ENCODE results near the gene CDH13. TPM values are rescaled to one million over a fixed set of nuclear protein-coding genes. Genes with fewer than 3 reads are reported as not detected.

The CDH13 gene
- total and polyA plus RNA-seq, 10 of the 15 experiments (the other 5 are each of a cell fraction or from before 2014, with no cell fraction given) = under 0.01 to 0.05 TPM; not detected in 8

DNA sequence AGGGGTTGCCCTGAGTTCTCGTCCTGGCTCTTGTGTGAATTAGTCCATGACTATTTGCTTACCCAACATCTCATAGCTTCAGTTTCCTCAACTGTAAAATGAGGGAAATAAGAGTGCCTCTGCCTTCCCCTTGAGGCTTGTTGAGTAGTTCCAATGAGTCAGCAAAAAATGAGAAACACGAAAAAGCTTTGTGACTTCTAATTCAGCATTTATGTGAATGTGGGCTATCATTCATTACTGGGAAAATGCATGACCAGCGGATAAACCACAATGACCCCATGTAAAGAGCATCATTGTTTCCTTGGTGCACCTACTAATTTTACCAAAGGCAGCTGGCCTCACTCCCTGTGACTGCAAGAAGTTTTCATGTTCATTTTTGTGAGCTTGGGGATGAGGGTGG is 806.4 kb downstream of the CDH13 start (continued):
- TF ChIP-seq, protein P1, sequence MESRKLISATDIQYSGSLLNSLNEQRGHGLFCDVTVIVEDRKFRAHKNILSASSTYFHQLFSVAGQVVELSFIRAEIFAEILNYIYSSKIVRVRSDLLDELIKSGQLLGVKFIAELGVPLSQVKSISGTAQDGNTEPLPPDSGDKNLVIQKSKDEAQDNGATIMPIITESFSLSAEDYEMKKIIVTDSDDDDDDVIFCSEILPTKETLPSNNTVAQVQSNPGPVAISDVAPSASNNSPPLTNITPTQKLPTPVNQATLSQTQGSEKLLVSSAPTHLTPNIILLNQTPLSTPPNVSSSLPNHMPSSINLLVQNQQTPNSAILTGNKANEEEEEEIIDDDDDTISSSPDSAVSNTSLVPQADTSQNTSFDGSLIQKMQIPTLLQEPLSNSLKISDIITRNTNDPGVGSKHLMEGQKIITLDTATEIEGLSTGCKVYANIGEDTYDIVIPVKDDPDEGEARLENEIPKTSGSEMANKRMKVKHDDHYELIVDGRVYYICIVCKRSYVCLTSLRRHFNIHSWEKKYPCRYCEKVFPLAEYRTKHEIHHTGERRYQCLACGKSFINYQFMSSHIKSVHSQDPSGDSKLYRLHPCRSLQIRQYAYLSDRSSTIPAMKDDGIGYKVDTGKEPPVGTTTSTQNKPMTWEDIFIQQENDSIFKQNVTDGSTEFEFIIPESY (IDR thresholded peaks at IDR 0.05) = no peak

DNA sequence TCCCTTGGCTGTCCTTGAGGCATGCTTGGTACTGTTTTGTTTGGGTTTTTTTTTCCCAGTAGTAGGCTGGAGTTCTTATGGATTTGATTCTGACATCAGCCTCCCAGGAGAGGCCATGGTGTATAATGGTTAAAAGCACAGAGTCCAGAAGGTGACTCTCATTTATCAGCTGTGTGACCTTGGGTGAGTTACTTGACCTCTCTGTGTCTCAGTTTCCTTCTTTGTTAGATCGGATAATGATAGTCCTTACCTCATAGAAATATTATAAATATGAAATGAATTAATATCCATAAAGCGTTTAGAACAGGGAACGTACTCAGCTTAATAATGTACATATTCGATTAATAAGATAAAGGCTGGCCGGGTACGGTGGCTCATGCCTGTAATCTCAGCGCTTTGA is 810.3 kb downstream of the CDH13 start:
- Histone ChIP-seq H3K4me3 (no peak overlapping the region), H3K79me2 (ENCODE audit: control insufficient read depth, insufficient read depth, low read length) (no peaks in the 10 kb centered on the region), H4K20me1 (ENCODE audit: control insufficient read depth, insufficient read depth) (no peaks in the 10 kb centered on the region), H3K27ac (ENCODE audit: control insufficient read depth, insufficient read depth) (no peak overlapping the region), H3K36me3 (ENCODE audit: control insufficient read depth in 2 of 2, insufficient read depth in 2 of 2, low read length in 1 of 2) (no peaks in the 10 kb centered on the region), H3K4me2 (ENCODE audit: control insufficient read depth, insufficient read depth) (no peak overlapping the region), H2AFZ (ENCODE audit: control insufficient read depth, low read depth, low read length) (no peak overlapping the region), H3K9me3 (replicated peaks; ENCODE audit: control insufficient read depth, insufficient read depth, low read length) (no peaks in the 10 kb centered on the region), H3K27me3 (replicated peaks in 1 of 2; ENCODE audit: control insufficient read depth in 2 of 2, insufficient read depth in 2 of 2, low read length in 1 of 2) (no peaks in the 10 kb centered on the region), H3K9ac (ENCODE audit: control insufficient read depth, insufficient read depth, low read length) (no peak overlapping the region), H3K4me1 (ENCODE audit: control insufficient read depth, insufficient read depth, low read length) (no peaks in the 10 kb centered on the region)
- no peak for FAIRE-seq
- WGBS (ENCODE audit: insufficient coverage, insufficient replicate concordance, low lambda C conversion rate, missing lambda C conversion rate) = 66% methylated on average over 7 of the region's 7 CpGs
- intact Hi-C loops (cut with micrococcal nuclease; ENCODE audit: unreplicated experiment) = no loop called here
- SMC1A ChIA-PET (ENCODE audit: uncharacterized antibody, unreplicated experiment) = no interaction called here
- no peak for DNase-seq (ENCODE audit: low read depth, low spot score)
- RAD21 ChIA-PET (ENCODE audit: unreplicated experiment) = no interaction called here
- in situ Hi-C loops (cut with MboI) = no loop called here
- CTCF ChIA-PET = interaction anchor here (2.3 kb wide), 1 partner anchor 9 kb away, joined by 7 read pairs; no protein-coding TSS in a partner anchor
- no peak for TF ChIP-seq MTA3 (IDR thresholded peaks at IDR 0.05; ENCODE audit: borderline replicate concordance, low read length)
- TF ChIP-seq HDAC6 (IDR thresholded peaks at IDR 0.05; ENCODE audit: unreplicated experiment) = no peak
- no peak for TF ChIP-seq RAD21 (IDR thresholded peaks at IDR 0.05; ENCODE audit: insufficient read depth, low read depth, low read length)
- TF ChIP-seq CBX3 (IDR thresholded peaks at IDR 0.05; ENCODE audit: borderline replicate concordance, low read depth) = no peak
- no peak for TF ChIP-seq STAT3 (IDR thresholded peaks at IDR 0.05; ENCODE audit: low read depth, low read length)
- TF ChIP-seq CBX5 (IDR thresholded peaks at IDR 0.05; ENCODE audit: low read depth) = no peak
- no peak for TF ChIP-seq BCL11A (IDR thresholded peaks at IDR 0.05; ENCODE audit: low read depth, low read length)
- no TSS peak for BruUV-seq (replicated peaks)
- no peak for ATAC-seq
- POLR2A ChIA-PET = no interaction called here
